Testis (tissue), 3 donors: ENCODE data around the gene POLN. TPM values are rescaled to one million over a fixed set of nuclear protein-coding genes. Genes with fewer than 3 reads are reported as not detected.

Source experiments
- DNase-seq: peaks from one replicate; pipeline ENCODE4 v3.0.0-alpha.2; 2019
- H3K27ac ChIP-seq, 2 donors: fragments of 200-600 bp; sonication (generic); one replicate each; pipeline ENCODE4 v1.5.1; 2019
- H3K27me3 ChIP-seq: fragments of 200-600 bp; sonication (generic); one replicate; pipeline ENCODE4 v1.5.1; 2019
- H3K36me3 ChIP-seq: fragments of 200-600 bp; sonication (generic); one replicate; pipeline ENCODE4 v1.5.1; 2017; ENCODE audit warnings: low read depth; ENCODE audit errors: missing control alignments
- H3K4me1 ChIP-seq: fragments of 200-600 bp; sonication (generic); one replicate; pipeline ENCODE4 v1.5.1; 2019
- H3K4me3 ChIP-seq, 2 donors: fragments of 200-600 bp; sonication (generic); one replicate each; pipeline ENCODE4 v1.5.1; 2017 to 2019
- H3K9me3 ChIP-seq: fragments of 200-600 bp; sonication (generic); one replicate; pipeline ENCODE4 v1.5.1; 2017
- CTCF ChIP-seq, 3 experiments: fragments of 450-650 bp in 2 of 3; fragments of 200-600 bp in 1 of 3; sonication (generic) in 1 of 3; IDR thresholded peaks; one replicate each; pipeline ENCODE4 v1.5.1; 2016 to 2019; ENCODE audit warnings: antibody characterized with exemption in 3 of 3, mild to moderate bottlenecking in 2 of 3, moderate library complexity in 1 of 3
- POLR2A ChIP-seq: fragments of 450-650 bp; IDR thresholded peaks from one replicate; pipeline ENCODE4 v1.6.1; 2017; ENCODE audit warnings: antibody characterized with exemption, mild to moderate bottlenecking, moderate library complexity
- WGBS, 2 donors: methylation state at CpG; one replicate each; pipeline ENCODE4 v1.1.5; 2018; 5-methylcytosine and 5-hydroxymethylcytosine counted together
- intact Hi-C: fragments of 100-400 bp; cut with DNase I; formaldehyde crosslinking; loops from one replicate; pipeline ENCODE4 v1.15.1; 2023; ENCODE audit warnings: low total_unique reads
- polyA plus RNA-seq: library from polyadenylated mRNA; stranded (reverse); fragments of 350-450 nt; fragmentation: Illumina TruSeq; extraction: RNeasy Lipid Tissue Mini Kit (QIAGEN cat#74804); gene quantifications from one replicate; pipeline ENCODE4 v1.2.3, GENCODE V29; 2014; ENCODE audit warnings: low read depth, low replicate concordance; ENCODE audit not compliant: insufficient read depth
- total RNA-seq, 2 donors: library from RNA; depleted of rRNA; stranded (reverse); fragments of >200 nt; gene quantifications; one replicate each; pipeline ENCODE4 v1.2.3, GENCODE V29; 2016

Gene POLN
- total and polyA plus RNA-seq, 3 donors from 2014 or later, result 12.2 to 23.7 (median 22.9) TPM

DNA sequence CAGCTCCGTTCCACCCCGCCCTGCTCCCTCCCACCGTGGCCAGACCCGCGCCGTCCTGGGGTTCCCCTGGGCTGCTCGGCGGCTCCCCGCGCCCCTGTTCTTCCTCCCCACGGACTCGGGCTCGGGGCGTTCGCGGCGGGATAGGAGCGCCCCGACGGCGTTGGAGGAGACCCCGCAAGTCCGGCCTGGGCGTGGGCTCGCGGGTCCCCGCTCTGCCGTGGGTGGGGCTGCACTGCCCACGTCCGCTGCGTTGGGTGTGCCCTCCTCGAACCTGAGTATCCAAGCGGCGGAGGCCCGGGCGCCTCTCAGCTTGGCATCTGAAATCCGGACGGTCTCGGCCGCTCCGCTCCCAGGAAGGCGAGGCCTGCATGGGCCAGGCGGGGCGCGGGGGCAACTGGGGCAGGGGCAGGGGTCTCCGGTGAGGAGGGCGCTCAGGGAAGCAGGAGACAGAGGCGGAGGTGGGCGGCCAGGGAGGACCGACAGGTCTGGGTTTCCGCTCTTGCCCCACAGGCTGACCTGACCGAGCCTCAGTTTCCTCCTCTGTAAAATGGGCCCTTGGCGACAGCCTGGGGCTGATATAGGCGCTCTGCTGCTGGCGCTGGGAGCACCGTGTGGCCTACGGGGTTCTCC, 194.8 kb downstream of the POLN start:
- WGBS, 2 donors, result 18 to 47% methylated on average over 10 to 43 of the region's 57 CpGs

DNA sequence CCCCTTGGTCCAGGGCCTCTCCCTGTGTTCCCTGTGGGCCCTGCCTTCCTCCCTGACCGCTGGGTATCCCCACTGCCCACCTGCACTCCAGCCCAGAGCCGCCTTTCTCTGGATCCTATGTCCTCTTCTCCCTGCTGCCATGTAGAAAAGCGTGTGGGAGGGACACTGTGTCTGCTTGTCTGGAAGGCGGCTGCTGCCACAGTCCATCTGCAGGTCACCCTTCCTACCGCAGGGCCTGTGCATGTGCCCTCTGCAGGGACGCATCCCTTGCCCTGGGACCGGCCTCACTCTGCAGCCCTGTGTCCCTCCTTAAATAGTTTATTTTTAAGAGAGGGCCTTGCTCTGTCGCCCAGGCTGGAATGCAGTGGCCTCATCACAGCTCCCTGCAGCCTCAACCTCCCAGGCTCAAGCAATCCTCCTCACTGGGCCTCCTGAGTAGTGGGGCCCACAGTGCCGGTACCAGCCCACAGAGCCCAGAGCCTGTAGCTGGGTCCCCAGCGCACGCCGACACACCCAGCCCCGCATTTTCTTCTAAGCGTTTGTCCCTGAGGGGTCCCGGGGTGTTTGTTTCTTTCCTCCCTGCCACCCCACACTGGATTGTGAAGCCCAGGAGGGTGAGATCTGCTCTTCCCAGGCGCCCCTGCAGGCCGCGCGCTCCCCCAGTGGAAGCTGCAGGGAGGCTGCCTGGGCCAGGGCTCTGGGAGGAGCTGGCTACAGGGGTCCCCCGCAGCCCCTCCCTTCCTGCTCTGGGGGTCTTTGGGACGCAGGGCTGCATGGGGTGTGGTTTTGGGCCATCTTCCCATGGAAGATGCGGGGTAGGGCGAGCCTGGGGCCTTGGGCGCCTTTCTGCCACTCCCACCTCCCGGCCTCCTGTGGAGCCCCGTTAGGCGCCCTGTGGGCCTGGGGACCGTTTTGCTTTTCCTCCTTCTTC, 195.6 kb downstream of the POLN start:
- TF ChIP-seq CTCF (IDR thresholded peaks at IDR 0.05), result no peak
- no peak for TF ChIP-seq POLR2A
- H3K9me3 ChIP-seq, result no peaks in the 10 kb centered on the region
- no peaks in the 10 kb centered on the region for H3K36me3 ChIP-seq
- intact Hi-C loops, result no loop called here
- H3K4me1 ChIP-seq, result peaks cover 13% of the 10 kb centered on the region
- no peak for DNase-seq
- H3K4me3 ChIP-seq, result peak overlapping the region; percentile 12 to 43
- H3K27ac ChIP-seq, result no peak overlapping the region
- 60 to 68% methylated on average over 24 to 28 of the region's 28 CpGs for WGBS, 2 donors
- no peaks in the 10 kb centered on the region for H3K27me3 ChIP-seq

More for the DNA sequence above, 194.8 kb downstream of the POLN start:
- DNase-seq, result no peak
- H3K36me3 ChIP-seq, result no peaks in the 10 kb centered on the region
- no peak overlapping the region for H3K27ac ChIP-seq
- H3K27me3 ChIP-seq, result no peaks in the 10 kb centered on the region
- TF ChIP-seq CTCF (IDR thresholded peaks at IDR 0.05) (no peak), POLR2A (no peak)
- no peaks in the 10 kb centered on the region for H3K9me3 ChIP-seq
- H3K4me1 ChIP-seq, result peaks cover 12% of the 10 kb centered on the region
- H3K4me3 ChIP-seq, result peak overlapping the region; percentile 12 to 43
- intact Hi-C loops, result no loop called here

DNA sequence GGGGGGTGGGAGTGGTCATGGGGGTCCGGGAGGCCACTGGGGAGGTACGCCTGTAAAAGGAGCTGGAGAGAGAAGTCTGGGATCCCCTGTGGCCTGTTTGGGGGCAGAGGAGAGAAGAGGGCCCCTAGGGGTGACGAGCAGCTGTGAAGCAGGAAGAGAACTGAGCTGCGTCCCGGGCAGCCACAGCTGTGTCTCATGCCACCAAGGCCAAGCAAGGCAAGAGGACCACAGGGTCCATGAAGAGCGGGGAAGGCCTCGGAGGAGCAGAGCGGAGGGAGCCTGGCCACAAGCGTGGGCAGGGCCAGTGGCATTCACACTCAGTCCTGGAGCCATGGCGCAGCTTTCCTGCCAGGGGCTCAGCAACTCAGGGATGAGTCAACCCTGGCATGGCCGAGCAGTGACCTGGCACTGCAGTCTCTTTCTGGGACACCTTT, 196.4 kb downstream of the POLN start:
- intact Hi-C loops, result no loop called here
- Histone ChIP-seq H3K4me1 (peaks cover 17% of the 10 kb centered on the region), H3K27me3 (no peaks in the 10 kb centered on the region), H3K36me3 (no peaks in the 10 kb centered on the region), H3K9me3 (no peaks in the 10 kb centered on the region), H3K27ac (no peak overlapping the region), H3K4me3 (no peak overlapping the region)
- TF ChIP-seq CTCF (IDR thresholded peaks at IDR 0.05) (no peak), POLR2A (no peak)
- 77% methylated on average over 10 to 11 of the region's 11 CpGs for WGBS, 2 donors
- no peak for DNase-seq

GRCh38 chr4:2044542-2045517, 197.1 kb downstream of the POLN start:
- no peak for DNase-seq
- TF ChIP-seq POLR2A (no peak), CTCF (IDR thresholded peaks at IDR 0.05) (no peak)
- Histone ChIP-seq H3K27me3 (no peaks in the 10 kb centered on the region), H3K4me1 (peaks cover 17% of the 10 kb centered on the region), H3K27ac (no peak overlapping the region), H3K4me3 (no peak overlapping the region), H3K9me3 (no peaks in the 10 kb centered on the region), H3K36me3 (no peaks in the 10 kb centered on the region)
- intact Hi-C loops, result no loop called here
- 80 to 95% methylated on average over 11 to 17 of the region's 18 CpGs for WGBS, 2 donors
